Activated T-cell treated with anti-CD3 and anti-CD28 coated beads for 4 hours (primary cell): ENCODE data around the gene C16orf46.
"Not testable (repeated sequence)": the region's sequence is repeated elsewhere in the genome, so short reads cannot be mapped to it uniquely, and the experiment has no call there.

Experiments
- DNase-seq: peaks from one replicate; pipeline ENCODE4 v3.0.0-alpha.2; 2020

C16orf46 gene

DNA sequence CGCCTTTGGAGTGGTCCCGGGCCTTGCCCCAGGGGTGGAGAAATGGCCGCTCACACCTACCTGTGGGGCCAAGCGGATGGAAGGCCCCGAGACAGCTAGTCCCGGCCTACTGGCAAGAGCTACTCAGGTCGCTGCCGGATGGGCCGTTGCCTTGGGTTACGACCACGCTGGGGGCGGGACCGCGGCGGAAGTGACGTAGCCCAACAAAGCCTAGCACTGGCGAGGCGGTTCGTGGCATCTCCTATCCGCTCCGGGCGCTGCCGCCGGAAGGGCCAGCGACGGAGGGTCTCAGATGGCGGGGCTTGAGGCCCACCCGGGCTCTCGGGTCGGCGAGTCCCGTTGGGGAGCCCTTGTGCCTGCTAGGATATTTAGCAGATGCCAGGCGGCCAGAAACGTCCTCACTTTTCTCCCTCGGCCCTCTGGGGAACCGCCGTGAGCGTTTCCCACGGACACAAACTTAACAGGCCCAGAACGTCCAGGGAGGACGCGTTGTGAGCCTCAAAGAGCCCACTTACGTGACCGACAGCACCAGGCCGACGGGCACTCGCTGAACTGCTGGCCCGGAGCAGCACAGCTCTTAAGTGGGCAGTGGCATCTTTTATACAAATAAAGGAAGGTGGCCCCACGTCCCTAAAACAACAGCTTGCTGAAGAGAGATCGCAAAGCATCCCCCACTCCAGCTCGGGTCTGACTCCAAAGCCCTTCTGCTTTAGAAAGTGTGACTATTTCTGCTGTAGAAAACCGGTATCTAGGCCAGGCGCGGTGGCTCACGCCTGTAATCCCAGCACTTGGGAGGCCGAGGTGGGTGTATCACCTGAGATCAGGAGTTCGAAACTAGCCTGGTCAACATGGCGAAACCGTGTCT, at the start of gene C16orf46:
TSS of gene C16orf46 (minus strand) at position 163 of the 865 bp plus-strand sequence. CDS start 13,283 bp downstream, outside the sequence.
- peak; percentile 96 for DNase-seq

GRCh38 chr16:81123092-81123852, 46.2 kb upstream of the C16orf46 start:
- DNase-seq = no peak

- no peak for DNase-seq
Observed at GRCh38 chr16:81121474-81121990, 44.5 kb upstream of the C16orf46 start.

DNA sequence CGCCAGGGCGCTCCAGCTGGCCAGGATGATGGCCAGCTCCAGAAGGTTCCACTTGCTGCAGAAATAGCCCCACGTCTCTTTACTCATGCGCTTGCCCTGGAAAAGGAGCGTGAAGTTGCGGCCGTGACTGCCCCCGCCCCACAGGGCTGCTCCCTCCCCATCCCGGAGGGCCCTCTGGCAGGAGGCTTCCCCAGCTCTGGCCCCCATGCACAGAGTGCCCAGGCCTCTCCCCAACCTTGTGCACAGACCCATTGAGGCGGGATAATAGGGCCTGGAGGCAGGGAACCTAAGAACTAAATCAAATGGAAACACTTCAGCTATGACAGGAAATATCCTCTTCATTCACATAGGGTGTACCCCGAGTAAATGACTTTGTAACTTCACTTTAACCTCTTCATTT, 40.4 kb upstream of the C16orf46 start:
- no peak for DNase-seq

- DNase-seq = no peak
Observed at GRCh38 chr16:81116285-81116684, 39.2 kb upstream of the C16orf46 start.

DNA sequence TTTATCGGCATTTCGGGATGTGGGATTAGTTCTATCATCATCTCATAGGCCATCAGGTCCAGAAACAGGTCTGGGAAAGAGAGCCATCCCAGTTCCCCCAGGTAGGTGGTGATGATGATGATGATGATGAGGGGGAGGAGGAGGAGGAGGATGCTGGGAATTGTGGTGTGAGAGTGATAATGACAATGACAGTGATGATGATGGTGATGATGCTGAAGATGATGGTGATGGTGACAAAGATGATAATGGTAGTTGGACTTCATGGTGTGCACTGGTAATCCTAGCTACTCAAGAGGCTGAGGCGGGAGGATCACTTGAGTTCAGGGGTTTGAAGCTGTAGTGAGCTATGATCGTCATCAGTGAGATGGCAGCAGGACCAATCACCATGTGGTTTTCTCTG, 35.4 kb upstream of the C16orf46 start:
- DNase-seq = no peak

- DNase-seq = not testable (repeated sequence)
Observed at GRCh38 chr16:81109274-81109673, 32.2 kb upstream of the C16orf46 start.

DNA sequence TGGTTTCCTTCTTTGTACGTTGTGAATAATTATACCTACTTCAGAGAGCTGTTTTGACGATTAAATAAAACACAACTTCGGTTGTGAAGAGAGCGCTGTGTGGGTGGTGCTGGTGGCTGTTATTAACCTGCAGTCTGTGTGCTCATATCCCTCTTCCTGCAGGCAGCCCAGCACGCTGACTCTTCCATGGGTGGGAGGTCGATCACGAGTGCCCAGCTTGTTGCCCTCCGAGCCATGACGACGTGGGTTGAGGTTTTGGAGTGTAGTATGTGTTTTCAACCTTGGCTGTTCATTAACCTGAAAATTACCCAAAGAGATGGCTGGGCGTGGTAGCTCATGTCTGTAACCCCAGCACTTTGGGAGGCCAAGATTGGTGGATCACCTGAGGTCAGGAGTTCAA, 30.5 kb upstream of the C16orf46 start:
- no peak for DNase-seq

GRCh38 chr16:81106826-81107503, 29.9 kb upstream of the C16orf46 start:
- DNase-seq = no peak

DNA sequence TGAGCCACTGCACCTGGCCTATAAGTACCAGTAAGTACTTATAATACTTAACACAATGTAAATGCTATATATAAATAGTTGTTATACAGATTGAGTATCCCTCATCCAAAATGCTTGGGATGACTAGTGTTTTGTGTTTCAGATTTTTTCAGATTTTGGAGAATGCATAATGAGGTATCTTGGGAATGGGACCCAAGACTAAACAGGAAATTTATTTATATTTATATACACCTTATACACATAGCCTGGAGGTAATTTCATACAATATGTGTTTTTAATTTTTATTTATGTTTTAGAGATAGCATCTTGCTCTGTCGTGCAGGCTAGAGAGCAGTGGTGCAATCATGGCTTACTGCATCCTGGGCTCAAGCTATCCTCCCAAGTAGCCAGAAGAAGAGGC, 28.9 kb upstream of the C16orf46 start:
- DNase-seq = no peak

DNA sequence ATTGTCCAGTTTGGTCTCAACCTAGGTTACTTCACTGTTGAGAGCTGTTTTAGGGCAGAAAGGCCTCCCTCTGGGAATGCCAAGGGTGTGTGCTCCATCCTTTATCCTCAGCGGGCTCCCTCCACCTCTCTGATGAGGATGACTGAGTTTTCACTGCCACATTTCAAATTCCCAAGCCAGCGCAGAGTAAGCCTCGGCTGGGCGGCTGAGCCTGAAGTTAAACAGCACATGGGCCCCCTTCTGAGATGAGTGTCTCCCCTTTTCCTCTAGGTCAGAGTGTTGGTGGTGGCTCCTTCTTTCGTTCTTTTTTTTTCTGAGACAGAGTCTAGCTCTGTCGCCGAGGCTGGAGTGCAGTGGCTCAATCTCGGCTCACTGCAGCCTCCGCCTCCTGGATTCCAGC, 24.7 kb upstream of the C16orf46 start:
- no peak for DNase-seq

- no peak for DNase-seq
Observed at GRCh38 chr16:81099958-81100357, 22.9 kb upstream of the C16orf46 start.

- no peak for DNase-seq
Observed at GRCh38 chr16:81097230-81097629, 20.2 kb upstream of the C16orf46 start.

GRCh38 chr16:81096715-81097208, 19.7 kb upstream of the C16orf46 start:
- no peak for DNase-seq

GRCh38 chr16:81095953-81096714, 19.1 kb upstream of the C16orf46 start, which contains the start of gene GCSH:
GCSH (minus strand) TSS chr16:81096395; CDS start chr16:81096278, 117 bp downstream.
- peak; percentile 94 for DNase-seq

- no peak for DNase-seq
Observed at GRCh38 chr16:81095653-81095952, 18.6 kb upstream of the C16orf46 start.

- no peak for DNase-seq
Observed at GRCh38 chr16:81094771-81095251, 17.8 kb upstream of the C16orf46 start.

DNA sequence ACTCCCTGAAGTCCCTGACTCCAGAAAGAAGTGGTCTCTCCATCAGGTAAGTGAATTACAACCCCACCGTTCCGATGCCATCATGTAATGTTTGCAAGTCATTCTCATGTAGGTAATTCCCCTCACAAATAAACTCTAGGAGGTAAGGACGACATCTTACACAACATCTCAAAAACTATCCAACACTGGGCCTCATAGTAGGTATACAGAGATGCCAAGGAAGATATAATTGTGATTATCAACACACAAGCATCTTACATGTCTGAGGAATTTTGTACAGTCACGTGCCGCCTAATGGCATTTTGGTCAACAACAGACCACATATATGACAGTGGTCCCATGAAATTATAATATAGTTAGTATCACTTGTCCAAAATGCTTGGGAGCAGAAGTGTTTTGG, 11.8 kb upstream of the C16orf46 start:
- no peak for DNase-seq

- DNase-seq = no peak
Observed at GRCh38 chr16:81081014-81081413, 4.0 kb upstream of the C16orf46 start.

DNA sequence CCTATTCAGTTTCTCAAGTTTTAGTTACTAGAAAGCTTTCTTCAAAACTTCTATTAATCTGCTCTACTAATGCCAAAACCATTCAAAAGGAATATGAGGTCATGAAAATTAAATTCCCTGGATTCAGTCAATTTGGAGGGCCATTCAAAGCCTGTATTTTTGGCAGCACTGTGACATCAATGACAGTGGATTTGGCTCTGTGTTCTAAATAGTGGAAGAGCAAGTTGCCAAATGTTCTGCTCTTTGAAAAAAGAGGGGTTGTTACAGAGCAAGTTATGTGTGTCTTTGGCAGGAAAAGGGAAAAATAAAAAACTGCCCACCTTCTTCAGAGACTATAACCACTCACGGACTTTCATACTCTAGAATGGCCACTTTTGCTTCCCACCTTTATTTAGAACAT, 3.2 kb upstream of the C16orf46 start:
- no peak for DNase-seq

DNA sequence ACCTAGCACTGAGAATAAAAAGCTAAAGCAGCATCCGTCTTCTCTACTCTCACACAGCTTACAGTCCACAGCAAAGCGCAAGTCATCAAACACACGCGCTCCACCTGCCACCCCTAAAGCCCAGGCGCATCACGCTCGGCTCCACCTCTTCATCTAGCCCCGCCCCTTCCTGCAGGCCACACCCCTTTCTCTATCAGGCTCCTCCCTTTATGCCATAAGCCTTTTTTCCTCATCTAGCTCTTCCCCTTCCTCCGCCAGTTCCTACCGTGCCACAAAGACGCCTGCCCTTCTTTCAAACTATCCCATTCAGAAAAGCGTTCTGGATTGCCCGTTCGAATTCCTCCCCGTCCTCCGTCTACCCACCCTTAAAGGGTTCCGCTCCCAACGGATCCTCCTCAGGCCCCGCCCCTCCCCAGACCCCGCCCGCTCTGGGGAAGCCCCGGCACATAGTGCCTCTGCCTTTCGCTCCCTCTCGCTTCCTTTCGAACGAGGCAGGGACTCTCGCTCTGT, 417 bp downstream of the C16orf46 start:
- peak; percentile 96 for DNase-seq
